A673 (cell line): ENCODE measurements around the gene PALM2AKAP2. TPM values are rescaled to one million over a fixed set of nuclear protein-coding genes. Genes with fewer than 3 reads are reported as not detected.

Experiments used
- BruUV-seq: library from RNA; stranded (reverse); fragments of 400-500 nt; replicated peaks from 2 replicates; lab custom pipeline; 2021; lab: Mats Ljungman, UMichigan
- CTCF ChIA-PET: fragments of 300-600 bp; sonication (Branson Sonifier 250); formaldehyde crosslinking; loops from one replicate; lab custom pipeline; 2022; ENCODE audit warnings: antibody characterized with exemption; lab: Charles Lee
- POLR2A ChIA-PET: fragments of 300-600 bp; sonication (Branson Sonifier 250); formaldehyde crosslinking; loops from one replicate; lab custom pipeline; 2022; ENCODE audit warnings: antibody characterized with exemption; ENCODE audit not compliant: low non-redundant PET; lab: Charles Lee
- DNase-seq: peaks from one replicate; pipeline ENCODE4 v3.0.0-alpha.2; 2015; ENCODE audit warnings: low spot score
- H3K27ac ChIP-seq: fragments of 200-600 bp; sonication (generic); 2 replicates; pipeline ENCODE4 v1.5.1; 2016; ENCODE audit warnings: mixed run types, low read depth, mild to moderate bottlenecking, mixed read lengths, antibody characterized with exemption, low read length; ENCODE audit not compliant: poor library complexity, severe bottlenecking
- H3K27me3 ChIP-seq: fragments of 200-600 bp; sonication (generic); replicated peaks from 2 replicates; pipeline ENCODE4 v1.6.1; 2017; ENCODE audit warnings: mixed run types, low read depth, mild to moderate bottlenecking, mixed read lengths, antibody characterized with exemption, low read length; ENCODE audit not compliant: insufficient read depth, poor library complexity
- H3K36me3 ChIP-seq: fragments of 200-600 bp; sonication (generic); 2 replicates; pipeline ENCODE4 v1.6.1; 2016; ENCODE audit warnings: mixed run types, mild to moderate bottlenecking, mixed read lengths, antibody characterized with exemption, low read length; ENCODE audit not compliant: insufficient read depth, poor library complexity, severe bottlenecking
- H3K4me1 ChIP-seq: fragments of 200-600 bp; sonication (generic); 2 replicates; pipeline ENCODE4 v1.6.1; 2017; ENCODE audit warnings: mixed run types, mild to moderate bottlenecking, mixed read lengths, antibody characterized with exemption, low read length; ENCODE audit not compliant: insufficient read depth, poor library complexity, severe bottlenecking
- H3K4me3 ChIP-seq: fragments of 200-600 bp; sonication (generic); 2 replicates; pipeline ENCODE4 v1.5.1; 2016; ENCODE audit warnings: low read depth, mixed run types, mild to moderate bottlenecking, mixed read lengths, low read length; ENCODE audit not compliant: poor library complexity, severe bottlenecking
- H3K9me3 ChIP-seq: fragments of 200-600 bp; sonication (generic); 2 replicates; pipeline ENCODE4 v1.6.1; 2016; ENCODE audit warnings: mixed run types, low read depth, mild to moderate bottlenecking, mixed read lengths, antibody characterized with exemption, low read length; ENCODE audit not compliant: poor library complexity, severe bottlenecking
- EZH2 ChIP-seq: fragments of 200-600 bp; sonication (generic); IDR thresholded peaks from 2 replicates; pipeline ENCODE4 v1.6.1; 2017; ENCODE audit warnings: borderline replicate concordance, low read depth, mild to moderate bottlenecking, mixed read lengths, antibody characterized with exemption, low read length; ENCODE audit not compliant: poor library complexity, severe bottlenecking
- intact Hi-C: fragments of 100-400 bp; cut with micrococcal nuclease; formaldehyde crosslinking; loops from one replicate; pipeline ENCODE4 v1.10.0; 2022; ENCODE audit not compliant: unreplicated experiment
- total RNA-seq: library from RNA; stranded (reverse); gene quantifications from 2 replicates; pipeline ENCODE4 v1.2.3, GENCODE V29; 2021
- TF ChIP-seq, protein P1 (sequence below): fragments of 300-800, 200-600 bp; sonication (generic); conservative IDR thresholded peaks from 2 replicates; pipeline ENCODE4 v1.5.1; 2017; ENCODE audit warnings: low read depth, mild to moderate bottlenecking, antibody characterized with exemption, low read length, moderate library complexity, mixed read lengths

The PALM2AKAP2 gene
- total RNA-seq, 1 experiment from 2014 or later, result 5.0 TPM

DNA sequence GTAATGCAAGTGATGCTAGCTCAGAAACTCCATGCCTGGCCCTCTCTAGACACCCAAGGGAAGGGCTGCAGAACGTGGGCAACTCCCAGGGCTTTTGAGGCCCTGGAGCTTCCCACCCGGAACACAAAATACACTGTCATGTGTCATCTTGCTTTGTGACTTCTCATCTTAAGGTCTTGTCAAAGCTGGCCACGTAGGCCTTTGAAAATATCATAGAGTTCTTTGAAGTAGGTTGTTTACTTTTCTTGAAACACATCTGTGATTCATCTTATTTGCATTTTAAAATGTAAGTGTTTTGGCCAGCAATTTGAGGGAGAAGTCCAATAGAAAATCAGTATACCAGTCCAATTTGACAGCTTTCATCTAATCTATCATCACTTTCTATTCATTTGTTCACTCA lies 40.2 kb upstream of the PALM2AKAP2 start:
- CTCF ChIA-PET, result interaction anchor here (0.6 kb wide), 1 partner anchor 282 kb away, joined by 4 read pairs; no protein-coding TSS in a partner anchor
- POLR2A ChIA-PET, result no interaction called here
- no TSS peak for BruUV-seq
- intact Hi-C loops, result no loop called here
- DNase-seq, result no peak
- no peaks in the 10 kb centered on the region for H3K36me3 ChIP-seq
- no peak overlapping the region for H3K27ac ChIP-seq
- no peaks in the 10 kb centered on the region for H3K27me3 ChIP-seq
- H3K9me3 ChIP-seq, result no peaks in the 10 kb centered on the region
- TF ChIP-seq, protein P1, sequence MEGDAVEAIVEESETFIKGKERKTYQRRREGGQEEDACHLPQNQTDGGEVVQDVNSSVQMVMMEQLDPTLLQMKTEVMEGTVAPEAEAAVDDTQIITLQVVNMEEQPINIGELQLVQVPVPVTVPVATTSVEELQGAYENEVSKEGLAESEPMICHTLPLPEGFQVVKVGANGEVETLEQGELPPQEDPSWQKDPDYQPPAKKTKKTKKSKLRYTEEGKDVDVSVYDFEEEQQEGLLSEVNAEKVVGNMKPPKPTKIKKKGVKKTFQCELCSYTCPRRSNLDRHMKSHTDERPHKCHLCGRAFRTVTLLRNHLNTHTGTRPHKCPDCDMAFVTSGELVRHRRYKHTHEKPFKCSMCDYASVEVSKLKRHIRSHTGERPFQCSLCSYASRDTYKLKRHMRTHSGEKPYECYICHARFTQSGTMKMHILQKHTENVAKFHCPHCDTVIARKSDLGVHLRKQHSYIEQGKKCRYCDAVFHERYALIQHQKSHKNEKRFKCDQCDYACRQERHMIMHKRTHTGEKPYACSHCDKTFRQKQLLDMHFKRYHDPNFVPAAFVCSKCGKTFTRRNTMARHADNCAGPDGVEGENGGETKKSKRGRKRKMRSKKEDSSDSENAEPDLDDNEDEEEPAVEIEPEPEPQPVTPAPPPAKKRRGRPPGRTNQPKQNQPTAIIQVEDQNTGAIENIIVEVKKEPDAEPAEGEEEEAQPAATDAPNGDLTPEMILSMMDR, result no peak
- no peak for TF ChIP-seq EZH2
- no peak overlapping the region for H3K4me3 ChIP-seq
- no peaks in the 10 kb centered on the region for H3K4me1 ChIP-seq

DNA sequence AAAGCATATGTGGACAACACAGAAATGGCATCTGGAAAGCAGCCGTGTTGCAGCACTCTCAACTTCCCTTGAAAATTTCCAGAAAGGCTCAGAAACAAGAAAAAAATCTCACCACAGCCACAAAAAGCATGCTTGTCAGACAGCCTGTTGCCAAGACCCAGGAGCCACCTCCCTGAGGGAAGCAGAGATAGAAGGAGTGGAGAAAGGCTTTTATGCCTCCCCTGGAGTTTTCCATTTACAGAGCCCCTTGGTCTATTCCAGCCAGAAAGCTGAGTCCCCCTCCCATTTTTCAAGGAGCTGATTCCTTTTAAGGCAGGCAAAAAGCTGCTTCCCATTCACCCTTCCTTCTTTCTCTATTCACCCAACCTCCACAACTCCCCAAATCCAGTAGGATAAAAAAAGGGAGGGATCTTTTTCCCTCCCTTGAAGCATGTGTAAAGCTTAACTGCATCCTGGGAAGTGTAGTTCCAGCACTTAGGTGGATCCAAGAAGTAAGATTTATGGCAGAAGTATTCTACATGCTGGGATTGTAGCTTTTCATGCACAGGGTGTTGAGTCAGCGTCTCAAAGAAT lies 37.1 kb upstream of the PALM2AKAP2 start:
- intact Hi-C loops, result no loop called here
- no peaks in the 10 kb centered on the region for H3K4me1 ChIP-seq
- no peak overlapping the region for H3K27ac ChIP-seq
- no peak for DNase-seq
- no TSS peak for BruUV-seq
- no peaks in the 10 kb centered on the region for H3K27me3 ChIP-seq
- CTCF ChIA-PET, result no interaction called here
- H3K9me3 ChIP-seq, result no peaks in the 10 kb centered on the region
- POLR2A ChIA-PET, result no interaction called here
- no peak overlapping the region for H3K4me3 ChIP-seq
- TF ChIP-seq, protein P1, result no peak
- TF ChIP-seq EZH2, result no peak
- H3K36me3 ChIP-seq, result no peaks in the 10 kb centered on the region

DNA sequence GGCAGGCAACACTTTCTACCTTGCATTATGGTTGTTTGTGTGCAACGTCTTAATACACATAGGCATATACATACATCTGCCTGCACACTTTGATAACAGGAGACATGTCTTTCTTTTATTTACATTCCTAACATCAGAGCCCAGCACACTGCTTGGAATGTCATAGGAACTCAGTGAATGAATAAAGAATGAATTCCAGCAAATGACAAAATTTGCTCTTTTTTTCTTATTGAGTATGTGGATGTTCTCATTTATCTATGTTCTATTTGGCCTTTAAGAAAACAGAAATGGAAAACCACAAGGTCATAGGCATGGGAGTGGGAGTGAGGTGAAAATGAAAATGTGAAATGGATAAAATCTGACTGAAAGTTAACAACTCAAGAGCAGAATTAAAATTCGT lies 36.3 kb upstream of the PALM2AKAP2 start:
- CTCF ChIA-PET, result no interaction called here
- Histone ChIP-seq H3K27ac (no peak overlapping the region), H3K36me3 (no peaks in the 10 kb centered on the region), H3K4me1 (no peaks in the 10 kb centered on the region), H3K4me3 (no peak overlapping the region), H3K27me3 (no peaks in the 10 kb centered on the region), H3K9me3 (no peaks in the 10 kb centered on the region)
- DNase-seq, result no peak
- TF ChIP-seq EZH2, result no peak
- TF ChIP-seq, protein P1, result no peak
- intact Hi-C loops, result no loop called here
- POLR2A ChIA-PET, result no interaction called here
- no TSS peak for BruUV-seq
